Adrenal gland (tissue), 5 donors: ENCODE data around the gene PMVK.
A peak's percentile ranks its signal among the peaks of the same experiment; 100 is the strongest.

Experiments
- CTCF ChIP-seq, 6 experiments: fragments of 450-650 bp in 4 of 6; fragments of 200-600 bp in 2 of 6; sonication (generic) in 1 of 6; IDR thresholded peaks; 1 replicate in 5 of 6; 2 replicates in 1 of 6; pipeline versions ENCODE4 v1.5.1 to v1.8.0; 2016 to 2021; ENCODE audit warnings: antibody characterized with exemption in 6 of 6, mild to moderate bottlenecking in 2 of 6, moderate library complexity in 1 of 6
- POLR2A ChIP-seq, 2 donors: fragments of 450-650 bp; IDR thresholded peaks; one replicate each; pipeline ENCODE4 v1.6.1; 2017; ENCODE audit warnings: antibody characterized with exemption in 2 of 2, mild to moderate bottlenecking in 2 of 2, moderate library complexity in 1 of 2
- donor health status: DM: no; HTN: no; CAD: no.

- peak in 4 of 6 experiments; percentile 9 to 53 (median 42) for TF ChIP-seq CTCF (IDR thresholded peaks at IDR 0.05)
- peak; percentile 60 to 77 for TF ChIP-seq POLR2A (IDR thresholded peaks at IDR 0.05)
Observed at GRCh38 chr1:154937085-154937987, 817 bp upstream of the PMVK start.
